Loucy (cell line): ENCODE data around the gene DUSP22.

Experiments
- H2AFZ ChIP-seq: fragments of 200-600 bp; sonication (generic); 2 replicates; pipeline ENCODE4 v1.6.0; 2016; ENCODE audit warnings: antibody characterized with exemption, mild to moderate bottlenecking, low read length, moderate library complexity
- H3F3A ChIP-seq: fragments of 200-600 bp; 2 replicates; pipeline ENCODE4 v1.6.0; 2016; ENCODE audit warnings: antibody characterized with exemption, low read depth, mild to moderate bottlenecking
- H3K27me3 ChIP-seq: fragments of 200-600 bp; sonication (generic); 2 replicates; pipeline ENCODE4 v1.6.1; 2014; ENCODE audit warnings: low read length, mild to moderate bottlenecking; ENCODE audit not compliant: insufficient read depth, poor library complexity, severe bottlenecking
- H3K36me3 ChIP-seq: fragments of 200-600 bp; sonication (generic); 2 replicates; pipeline ENCODE4 v1.6.1; 2016; ENCODE audit warnings: low read length; ENCODE audit not compliant: insufficient read depth
- H3K4me1 ChIP-seq: fragments of 200-600 bp; sonication (generic); 2 replicates; pipeline ENCODE4 v1.5.1; 2014; ENCODE audit warnings: low read length, mild to moderate bottlenecking; ENCODE audit not compliant: insufficient read depth, poor library complexity, severe bottlenecking
- H3K4me2 ChIP-seq: fragments of 200-600 bp; sonication (generic); 2 replicates; pipeline ENCODE4 v1.6.0; 2014; ENCODE audit warnings: antibody characterized with exemption, low read length, low read depth, mild to moderate bottlenecking; ENCODE audit not compliant: poor library complexity, severe bottlenecking
- H3K4me3 ChIP-seq: fragments of 200-600 bp; sonication (generic); 2 replicates; pipeline ENCODE4 v1.5.1; 2014; ENCODE audit warnings: low read length, mild to moderate bottlenecking, mixed read lengths; ENCODE audit not compliant: poor library complexity, severe bottlenecking
- H3K79me2 ChIP-seq: fragments of 200-600 bp; sonication (generic); 2 replicates; pipeline ENCODE4 v1.6.1; 2014; ENCODE audit warnings: low read length; ENCODE audit not compliant: insufficient read depth
- H3K9ac ChIP-seq: fragments of 200-600 bp; sonication (generic); 2 replicates; pipeline ENCODE4 v1.6.0; 2014; ENCODE audit warnings: mild to moderate bottlenecking, low read depth, low read length, moderate library complexity; ENCODE audit not compliant: poor library complexity, severe bottlenecking
- H3K9me2 ChIP-seq: fragments of 200-600 bp; sonication (generic); replicated peaks from 2 replicates; pipeline ENCODE4 v1.6.1; 2016; ENCODE audit warnings: low read depth, low read length, mixed read lengths
- H3K9me3 ChIP-seq: fragments of 200-600 bp; sonication (generic); 2 replicates; pipeline ENCODE4 v1.6.1; 2014; ENCODE audit warnings: mild to moderate bottlenecking, antibody characterized with exemption, low read length, low read depth; ENCODE audit not compliant: insufficient read depth
- H4K20me1 ChIP-seq: fragments of 200-600 bp; sonication (generic); 2 replicates; pipeline ENCODE4 v1.6.0; 2014; ENCODE audit warnings: antibody characterized with exemption, low read length, mild to moderate bottlenecking; ENCODE audit not compliant: insufficient read depth, poor library complexity, severe bottlenecking
- EZH2phosphoT487 ChIP-seq: fragments of 200-600 bp; IDR thresholded peaks from 2 replicates; pipeline ENCODE4 v1.6.1; 2018; ENCODE audit warnings: antibody characterized with exemption, mild to moderate bottlenecking, moderate library complexity, borderline replicate concordance
- TF ChIP-seq, protein P1 (sequence below): fragments of 200-600 bp; sonication (generic); conservative IDR thresholded peaks from 2 replicates; pipeline ENCODE4 v1.5.1; 2014; ENCODE audit warnings: mild to moderate bottlenecking, antibody characterized with exemption, low read length

The DUSP22 gene

DNA sequence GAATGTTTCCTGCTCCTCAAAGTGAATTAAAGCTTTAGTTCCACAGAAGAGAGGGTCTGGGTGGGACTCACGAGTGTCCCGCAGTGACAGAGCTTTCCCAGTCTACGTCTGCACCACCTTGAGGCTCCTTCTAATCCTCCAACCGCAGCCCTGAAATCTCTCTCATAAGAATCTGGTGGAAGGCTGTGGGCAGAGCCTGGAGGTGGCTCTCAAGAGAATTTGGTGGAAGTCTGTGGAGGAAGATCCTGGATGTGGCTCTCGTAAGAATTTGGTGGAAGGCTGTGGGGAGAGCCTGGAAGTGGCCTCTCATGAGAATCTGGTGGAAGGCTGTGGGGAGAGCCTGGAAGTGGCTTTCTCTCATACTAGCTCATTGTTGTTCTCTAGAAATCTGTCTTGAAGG lies 13.8 kb upstream of the DUSP22 start:
- Histone ChIP-seq H3K79me2 (no peaks in the 10 kb centered on the region), H2AFZ (no peak overlapping the region), H4K20me1 (no peaks in the 10 kb centered on the region), H3K27me3 (no peaks in the 10 kb centered on the region), H3K4me2 (no peak overlapping the region), H3K36me3 (no peaks in the 10 kb centered on the region), H3K9me2 (no peaks in the 10 kb centered on the region), H3K9me3 (no peaks in the 10 kb centered on the region), H3K4me3 (no peak overlapping the region), H3K4me1 (no peaks in the 10 kb centered on the region), H3K9ac (no peak overlapping the region), H3F3A (no peaks in the 10 kb centered on the region)
- TF ChIP-seq, protein P1, sequence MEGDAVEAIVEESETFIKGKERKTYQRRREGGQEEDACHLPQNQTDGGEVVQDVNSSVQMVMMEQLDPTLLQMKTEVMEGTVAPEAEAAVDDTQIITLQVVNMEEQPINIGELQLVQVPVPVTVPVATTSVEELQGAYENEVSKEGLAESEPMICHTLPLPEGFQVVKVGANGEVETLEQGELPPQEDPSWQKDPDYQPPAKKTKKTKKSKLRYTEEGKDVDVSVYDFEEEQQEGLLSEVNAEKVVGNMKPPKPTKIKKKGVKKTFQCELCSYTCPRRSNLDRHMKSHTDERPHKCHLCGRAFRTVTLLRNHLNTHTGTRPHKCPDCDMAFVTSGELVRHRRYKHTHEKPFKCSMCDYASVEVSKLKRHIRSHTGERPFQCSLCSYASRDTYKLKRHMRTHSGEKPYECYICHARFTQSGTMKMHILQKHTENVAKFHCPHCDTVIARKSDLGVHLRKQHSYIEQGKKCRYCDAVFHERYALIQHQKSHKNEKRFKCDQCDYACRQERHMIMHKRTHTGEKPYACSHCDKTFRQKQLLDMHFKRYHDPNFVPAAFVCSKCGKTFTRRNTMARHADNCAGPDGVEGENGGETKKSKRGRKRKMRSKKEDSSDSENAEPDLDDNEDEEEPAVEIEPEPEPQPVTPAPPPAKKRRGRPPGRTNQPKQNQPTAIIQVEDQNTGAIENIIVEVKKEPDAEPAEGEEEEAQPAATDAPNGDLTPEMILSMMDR: no peak
- TF ChIP-seq EZH2phosphoT487: no peak

DNA sequence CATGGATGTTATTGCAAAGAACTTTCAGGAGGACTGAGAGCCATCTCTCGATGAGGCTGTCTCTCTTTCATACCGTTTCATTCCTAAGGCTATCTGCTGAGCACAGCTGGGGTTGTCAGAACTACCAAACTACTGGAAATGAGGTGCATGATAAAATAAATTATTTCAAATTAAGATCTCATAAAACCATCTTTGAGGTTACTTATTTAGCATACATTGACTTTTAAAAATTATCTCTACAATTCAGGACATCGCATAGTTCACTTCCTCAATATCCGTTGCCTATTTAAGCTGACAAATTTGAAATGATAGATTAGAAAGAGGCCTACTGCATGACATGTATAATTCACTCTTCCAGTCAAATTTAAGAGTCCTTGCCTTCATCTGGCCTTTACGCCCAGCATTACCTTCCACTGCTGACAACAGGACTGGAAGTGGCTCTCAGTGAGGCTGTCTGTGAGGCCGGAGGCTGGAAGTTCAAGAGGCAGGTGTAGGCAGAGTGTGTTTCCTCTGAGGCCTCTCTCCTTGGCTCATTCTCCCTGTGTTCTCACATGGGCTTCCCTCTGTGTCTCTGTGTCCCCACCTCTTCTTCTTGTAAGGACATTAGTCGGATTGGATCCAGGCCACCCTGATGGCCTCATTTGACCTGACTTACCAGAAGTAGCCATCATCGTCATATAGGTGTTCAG lies 12.8 kb upstream of the DUSP22 start:
- no peaks in the 10 kb centered on the region for H3K36me3 ChIP-seq
- H3F3A ChIP-seq: no peaks in the 10 kb centered on the region
- no peak overlapping the region for H3K4me3 ChIP-seq
- H3K4me1 ChIP-seq: peaks cover 6% of the 10 kb centered on the region
- H3K4me2 ChIP-seq: no peak overlapping the region
- no peaks in the 10 kb centered on the region for H3K9me3 ChIP-seq
- no peak overlapping the region for H3K9ac ChIP-seq
- H4K20me1 ChIP-seq: no peaks in the 10 kb centered on the region
- TF ChIP-seq, protein P1: no peak
- TF ChIP-seq EZH2phosphoT487: no peak
- H3K9me2 ChIP-seq: no peaks in the 10 kb centered on the region
- no peak overlapping the region for H2AFZ ChIP-seq
- no peaks in the 10 kb centered on the region for H3K79me2 ChIP-seq
- H3K27me3 ChIP-seq: no peaks in the 10 kb centered on the region

DNA sequence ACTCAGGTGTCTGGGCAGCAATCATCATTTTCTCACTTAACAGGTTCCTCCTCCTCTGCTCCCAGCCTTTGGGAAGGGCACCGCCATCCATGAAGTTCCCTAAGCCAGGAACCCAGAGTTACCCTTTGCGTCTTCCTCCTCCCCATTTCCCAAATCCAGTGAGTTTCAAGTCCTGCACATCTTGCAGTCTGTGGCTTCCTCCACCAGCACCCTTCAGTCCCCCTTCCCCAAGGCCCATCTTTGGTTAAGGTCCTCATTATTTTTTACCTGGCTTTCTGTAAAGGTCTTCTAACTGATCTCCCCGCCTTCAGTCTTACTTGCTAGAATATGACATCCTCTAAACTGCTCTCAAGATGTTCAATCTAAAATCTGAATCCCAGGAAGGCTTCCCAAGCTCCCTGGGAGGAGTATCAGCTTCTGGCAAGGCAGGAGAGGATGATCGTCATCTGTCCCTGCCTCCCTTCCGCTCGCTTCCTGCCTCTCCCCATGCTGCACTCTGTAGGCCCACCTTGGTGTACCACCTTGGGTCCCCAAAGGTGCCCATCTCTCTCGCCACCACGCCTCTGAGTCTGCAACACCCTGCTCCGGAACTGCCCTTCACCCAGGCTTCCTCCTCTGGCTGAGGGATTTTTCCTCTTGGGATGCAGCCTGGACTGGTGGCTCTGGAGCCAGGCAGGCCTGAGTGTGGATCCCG lies 11.4 kb upstream of the DUSP22 start:
- H3K79me2 ChIP-seq: no peaks in the 10 kb centered on the region
- no peak overlapping the region for H3K9ac ChIP-seq
- H3K4me1 ChIP-seq: peaks cover 20% of the 10 kb centered on the region
- H3F3A ChIP-seq: no peaks in the 10 kb centered on the region
- no peaks in the 10 kb centered on the region for H3K36me3 ChIP-seq
- H2AFZ ChIP-seq: no peak overlapping the region
- no peaks in the 10 kb centered on the region for H3K27me3 ChIP-seq
- no peak overlapping the region for H3K4me2 ChIP-seq
- no peaks in the 10 kb centered on the region for H4K20me1 ChIP-seq
- no peaks in the 10 kb centered on the region for H3K9me3 ChIP-seq
- no peak for TF ChIP-seq EZH2phosphoT487
- TF ChIP-seq, protein P1: no peak
- no peaks in the 10 kb centered on the region for H3K9me2 ChIP-seq
- no peak overlapping the region for H3K4me3 ChIP-seq
